ENCODE data around the gene TNFAIP8. TPM values are rescaled to one million over a fixed set of nuclear protein-coding genes. Genes with fewer than 3 reads are reported as not detected.

TNFAIP8 gene
- total RNA-seq, 1 donor from 2014 or later: 8.5 TPM

GRCh38 chr5:119346394-119346793 lies 9.4 kb upstream of the TNFAIP8 start:
- no peak for DNase-seq (ENCODE audit: low read depth in 2 of 2)

- DNase-seq (ENCODE audit: low read depth in 2 of 2): no peak
Observed at GRCh38 chr5:119347574-119347973, 8.2 kb upstream of the TNFAIP8 start.

- no peak for DNase-seq (ENCODE audit: low read depth in 2 of 2)
Observed at GRCh38 chr5:119347991-119348390, 7.8 kb upstream of the TNFAIP8 start.

- DNase-seq (ENCODE audit: low read depth in 2 of 2): no peak
Observed at GRCh38 chr5:119353213-119353612, 2.6 kb upstream of the TNFAIP8 start.

GRCh38 chr5:119353686-119354366 lies 2.0 kb upstream of the TNFAIP8 start:
- DNase-seq (ENCODE audit: low read depth in 2 of 2): no peak

- no peak for DNase-seq (ENCODE audit: low read depth in 2 of 2)
Observed at GRCh38 chr5:119354537-119355243, 1.1 kb upstream of the TNFAIP8 start.

- DNase-seq (ENCODE audit: low read depth in 2 of 2): no peak
Observed at GRCh38 chr5:119355244-119355638, 578 bp upstream of the TNFAIP8 start.

GRCh38 chr5:119356612-119357188 lies 881 bp downstream of the TNFAIP8 start:
- no peak for DNase-seq (ENCODE audit: low read depth in 2 of 2)

GRCh38 chr5:119357270-119357669 lies 1.5 kb downstream of the TNFAIP8 start:
- DNase-seq (ENCODE audit: low read depth in 2 of 2): no peak

- no peak for DNase-seq (ENCODE audit: low read depth in 2 of 2)
Observed at GRCh38 chr5:119357808-119358529, 2.1 kb downstream of the TNFAIP8 start.

GRCh38 chr5:119358530-119358900 lies 2.7 kb downstream of the TNFAIP8 start:
- no peak for DNase-seq (ENCODE audit: low read depth in 2 of 2)

GRCh38 chr5:119358901-119359603 lies 3.2 kb downstream of the TNFAIP8 start:
- DNase-seq (ENCODE audit: low read depth in 2 of 2): no peak

- no peak for DNase-seq (ENCODE audit: low read depth in 2 of 2)
Observed at GRCh38 chr5:119359737-119360413, 4.1 kb downstream of the TNFAIP8 start.

- DNase-seq (ENCODE audit: low read depth in 2 of 2): no peak
Observed at GRCh38 chr5:119360905-119361593, 5.2 kb downstream of the TNFAIP8 start.

- no peak for DNase-seq (ENCODE audit: low read depth in 2 of 2)
Observed at GRCh38 chr5:119361594-119362125, 5.8 kb downstream of the TNFAIP8 start.

- DNase-seq (ENCODE audit: low read depth in 2 of 2): no peak
Observed at GRCh38 chr5:119362714-119363113, 6.9 kb downstream of the TNFAIP8 start.

- DNase-seq (ENCODE audit: low read depth in 2 of 2): no peak
Observed at GRCh38 chr5:119363271-119363670, 7.5 kb downstream of the TNFAIP8 start.

- no peak for DNase-seq (ENCODE audit: low read depth in 2 of 2)
Observed at GRCh38 chr5:119363936-119364335, 8.1 kb downstream of the TNFAIP8 start.

- no peak for DNase-seq (ENCODE audit: low read depth in 2 of 2)
Observed at GRCh38 chr5:119365847-119366539, 10.2 kb downstream of the TNFAIP8 start.

- no peak for DNase-seq (ENCODE audit: low read depth in 2 of 2)
Observed at GRCh38 chr5:119366540-119366881, 10.7 kb downstream of the TNFAIP8 start.

All from dermis microvascular lymphatic vessel endothelial cell (primary cell).